ENCODE data around the gene CFAP161. TPM values are rescaled to one million over a fixed set of nuclear protein-coding genes. Genes with fewer than 3 reads are reported as not detected.

CFAP161 gene, protein sequence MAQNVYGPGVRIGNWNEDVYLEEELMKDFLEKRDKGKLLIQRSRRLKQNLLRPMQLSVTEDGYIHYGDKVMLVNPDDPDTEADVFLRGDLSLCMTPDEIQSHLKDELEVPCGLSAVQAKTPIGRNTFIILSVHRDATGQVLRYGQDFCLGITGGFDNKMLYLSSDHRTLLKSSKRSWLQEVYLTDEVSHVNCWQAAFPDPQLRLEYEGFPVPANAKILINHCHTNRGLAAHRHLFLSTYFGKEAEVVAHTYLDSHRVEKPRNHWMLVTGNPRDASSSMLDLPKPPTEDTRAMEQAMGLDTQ
- total RNA-seq: 0.11 TPM in 1 of 2 replicates, not detected in the other

DNA sequence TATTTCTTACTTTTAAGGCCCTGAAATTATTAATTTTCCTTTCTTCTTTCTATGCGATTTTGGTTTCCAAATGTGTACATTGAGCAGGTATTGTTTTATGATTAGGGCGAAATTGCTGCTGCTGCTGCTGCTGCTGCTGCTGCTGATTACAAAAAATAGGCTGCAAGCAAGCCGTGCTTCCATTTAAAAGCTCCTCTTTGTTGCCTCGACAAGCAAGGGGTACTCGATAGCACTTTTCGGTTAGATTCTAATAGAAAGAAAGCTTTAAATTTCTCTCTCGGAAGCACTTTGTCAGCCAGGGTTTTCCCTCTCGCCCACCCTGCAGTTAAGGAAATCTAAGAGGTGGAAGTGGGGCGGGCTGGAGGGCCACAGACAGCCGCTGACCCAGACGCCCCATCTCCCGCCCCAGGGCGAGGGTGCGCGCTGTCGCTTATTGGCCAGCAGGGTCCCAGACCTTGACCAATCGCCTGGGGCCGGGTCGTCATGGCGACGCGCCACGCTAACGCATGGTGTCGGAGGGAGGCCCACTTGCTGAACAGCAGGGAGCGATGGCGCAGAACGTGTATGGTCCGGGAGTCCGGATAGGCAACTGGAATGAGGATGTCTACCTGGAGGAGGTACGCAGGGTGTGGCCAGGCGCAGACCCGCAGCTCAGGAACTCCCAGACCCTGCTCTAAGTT, at the start of gene CFAP161:
Gene CFAP161 (plus strand): TSS at position 489 of the 680 bp plus-strand sequence. CDS start 60 bp downstream, at position 549.
- intact Hi-C loops (cut with micrococcal nuclease): no loop called here

DNA sequence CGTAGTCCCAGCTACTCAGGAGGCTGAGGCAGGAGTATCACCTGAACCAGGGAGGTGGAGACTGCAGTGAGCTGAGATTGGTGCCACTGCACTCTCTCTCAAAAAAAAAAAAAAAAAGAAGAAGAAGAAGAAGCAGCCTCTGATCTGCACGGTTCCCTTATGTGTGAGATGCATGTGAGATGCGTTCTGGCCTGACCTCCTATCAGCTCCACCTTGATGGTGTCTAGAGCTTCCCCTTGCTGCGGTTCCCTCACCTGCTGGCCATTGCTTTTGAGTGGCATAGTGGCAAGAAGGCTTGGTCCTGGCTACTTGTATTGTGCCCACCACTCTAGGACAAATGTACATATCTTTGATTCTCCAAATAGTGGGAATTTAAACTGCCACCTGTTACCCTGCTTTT, 49.4 kb upstream of the CFAP161 start:
- intact Hi-C loops (cut with micrococcal nuclease): no loop called here

- intact Hi-C loops (cut with micrococcal nuclease): no loop called here
Observed at GRCh38 chr15:81085213-81085612, 48.9 kb upstream of the CFAP161 start.

- intact Hi-C loops (cut with micrococcal nuclease): no loop called here
Observed at GRCh38 chr15:81085898-81086297, 48.2 kb upstream of the CFAP161 start.

DNA sequence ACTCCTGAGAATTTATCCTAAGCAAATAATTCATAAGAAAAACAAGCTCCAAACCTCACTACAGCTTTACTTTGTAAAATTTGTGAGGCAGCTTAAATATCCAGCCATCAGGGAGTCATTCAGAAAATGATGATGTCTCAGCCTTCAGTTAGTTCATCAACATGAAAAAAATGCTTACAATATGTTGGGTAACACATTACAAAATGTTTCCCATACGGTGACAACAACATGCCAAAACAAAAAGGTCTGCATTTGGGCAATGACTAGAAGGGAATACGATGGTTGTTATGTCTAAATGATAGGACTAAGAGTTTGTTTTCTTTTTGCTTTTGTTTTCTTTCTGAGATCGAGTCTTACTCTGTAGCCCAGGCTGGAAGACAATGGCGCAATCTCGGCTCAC, 47.0 kb upstream of the CFAP161 start:
- intact Hi-C loops (cut with micrococcal nuclease): no loop called here

- intact Hi-C loops (cut with micrococcal nuclease): no loop called here
Observed at GRCh38 chr15:81087694-81088093, 46.4 kb upstream of the CFAP161 start.

DNA sequence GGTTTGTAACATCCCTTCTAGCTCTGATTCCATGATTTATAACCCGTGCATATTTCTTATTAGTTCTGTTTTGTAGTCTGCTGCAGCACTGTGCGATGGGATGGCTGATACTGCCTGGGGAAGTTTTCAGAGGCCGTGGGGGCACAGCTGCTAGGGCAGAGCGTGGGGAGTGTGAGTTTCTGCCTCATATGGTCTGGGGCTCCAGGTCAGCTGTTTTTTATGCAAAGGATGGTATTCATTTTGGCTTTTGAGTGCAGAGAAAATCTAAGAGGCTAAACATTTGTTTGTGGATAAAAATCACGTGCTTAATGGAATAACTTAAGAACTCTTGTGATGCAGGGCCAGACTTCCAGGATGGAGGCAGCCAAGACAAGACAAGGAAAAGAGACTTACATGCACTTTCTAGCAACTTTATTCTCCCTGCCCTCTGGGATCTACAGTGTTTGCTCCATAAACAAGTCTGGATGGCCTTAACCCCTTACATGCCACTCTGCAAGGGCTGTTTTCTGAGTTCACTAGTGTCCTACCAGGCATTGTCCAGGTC, 45.5 kb upstream of the CFAP161 start:
- intact Hi-C loops (cut with micrococcal nuclease): no loop called here

DNA sequence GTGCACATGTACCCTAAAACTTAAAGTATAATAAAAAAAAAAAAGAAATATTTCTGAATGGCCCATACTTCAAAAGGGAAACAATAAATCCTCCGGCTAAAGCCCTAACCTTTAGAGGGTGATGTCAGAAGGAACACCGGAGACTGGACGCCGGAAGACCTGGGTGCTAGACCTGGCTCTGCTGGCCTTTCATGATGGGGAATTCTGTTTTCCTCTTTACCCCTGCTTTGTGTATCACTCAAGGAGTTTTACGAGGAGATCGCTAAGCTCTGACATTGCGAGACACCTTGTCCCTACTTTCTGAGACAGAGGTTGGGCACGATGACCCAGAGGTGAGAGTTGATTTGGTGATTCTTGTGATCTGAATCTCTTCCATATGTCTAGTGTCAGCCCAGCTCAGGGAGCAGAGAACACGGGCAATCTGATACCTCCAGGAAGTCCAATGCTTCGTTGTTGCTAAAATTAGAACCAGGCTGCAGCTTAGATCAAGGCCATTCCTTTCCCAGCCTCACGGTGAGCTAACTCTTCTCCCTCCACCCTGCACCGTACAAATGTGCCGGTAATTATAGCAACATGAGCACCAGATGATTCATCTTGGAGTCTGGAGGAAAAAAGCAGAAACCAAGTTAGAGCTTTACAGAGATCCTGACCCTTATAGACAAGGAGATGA, 42.0 kb upstream of the CFAP161 start:
- intact Hi-C loops (cut with micrococcal nuclease): no loop called here

- intact Hi-C loops (cut with micrococcal nuclease): no loop called here
Observed at GRCh38 chr15:81092559-81092902, 41.5 kb upstream of the CFAP161 start.

DNA sequence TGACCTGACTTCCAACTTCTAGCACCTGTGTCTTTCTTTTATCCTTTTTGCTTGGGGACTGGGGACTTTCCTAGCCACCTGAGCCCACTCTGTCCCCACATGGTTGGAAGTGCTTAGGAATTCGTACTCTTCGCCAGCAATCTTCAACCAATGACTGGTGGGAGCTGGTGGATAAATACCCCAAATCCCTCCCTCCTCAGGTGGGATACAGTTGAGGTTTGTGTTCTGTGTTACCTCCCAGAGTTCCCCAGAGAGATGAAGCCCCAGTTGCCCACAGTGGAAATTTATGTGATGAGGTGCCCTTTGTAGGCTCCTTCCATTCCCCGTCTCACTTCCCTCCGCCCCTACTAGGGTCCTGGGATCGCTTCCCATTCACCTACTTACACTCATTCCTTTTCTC, 40.1 kb upstream of the CFAP161 start:
- intact Hi-C loops (cut with micrococcal nuclease): no loop called here

GRCh38 chr15:81095690-81096365, 38.2 kb upstream of the CFAP161 start:
- intact Hi-C loops (cut with micrococcal nuclease): no loop called here

DNA sequence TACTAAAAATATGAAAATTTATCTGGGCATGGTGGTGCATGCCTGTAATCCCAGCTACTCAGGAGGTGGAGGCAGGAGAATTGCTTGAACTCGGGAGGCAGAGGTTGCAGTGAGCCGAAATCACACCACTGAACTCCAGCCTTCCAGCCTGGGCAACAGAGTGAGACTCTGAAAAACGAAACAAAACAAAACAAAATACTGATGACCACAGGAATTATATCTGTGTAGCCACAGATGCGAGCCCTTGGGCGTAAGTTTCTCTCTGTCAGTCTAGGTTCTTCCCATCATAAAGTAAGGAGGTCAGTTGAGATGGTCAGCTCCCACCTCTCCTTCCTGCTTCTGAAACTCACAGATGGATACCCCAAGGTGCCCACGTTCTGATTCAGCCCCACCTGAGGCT, 37.7 kb upstream of the CFAP161 start:
- intact Hi-C loops (cut with micrococcal nuclease): no loop called here

DNA sequence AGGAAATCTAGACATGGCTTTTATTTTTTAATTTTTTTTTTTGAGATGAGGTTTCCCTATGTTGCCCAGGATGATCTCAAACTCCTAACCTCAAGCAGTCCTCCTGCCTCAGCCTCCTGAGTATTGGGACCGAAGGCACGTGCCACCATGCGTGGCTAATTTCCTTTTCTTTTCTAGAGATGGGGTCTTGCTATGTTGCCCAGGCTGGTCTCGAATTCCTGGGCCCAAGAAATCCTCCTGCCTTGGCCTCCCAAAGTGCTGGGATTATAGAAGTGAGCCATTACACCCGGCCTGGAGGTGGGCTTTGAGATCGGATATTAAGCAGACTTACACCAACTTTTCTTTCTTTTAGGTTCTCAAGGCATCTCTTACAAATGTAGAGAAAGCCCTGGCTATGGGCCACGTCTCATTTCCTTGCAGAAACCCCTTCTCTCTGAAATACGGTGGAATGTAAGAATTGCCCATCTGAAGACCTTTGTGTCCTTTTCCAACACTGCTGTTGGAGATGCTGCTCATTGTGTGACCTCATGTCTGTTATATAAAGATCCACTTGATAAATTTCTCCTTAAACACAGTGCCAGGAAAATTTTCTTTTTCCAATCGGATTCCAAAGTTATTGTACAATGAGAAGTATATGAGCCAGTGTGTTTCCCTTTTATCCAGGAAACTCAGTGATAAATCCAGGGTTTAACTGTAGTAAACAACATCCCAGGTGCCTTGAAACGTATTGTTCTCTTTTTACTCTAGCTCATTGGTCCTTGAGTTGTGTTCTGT, 36.8 kb upstream of the CFAP161 start:
- intact Hi-C loops (cut with micrococcal nuclease): no loop called here

DNA sequence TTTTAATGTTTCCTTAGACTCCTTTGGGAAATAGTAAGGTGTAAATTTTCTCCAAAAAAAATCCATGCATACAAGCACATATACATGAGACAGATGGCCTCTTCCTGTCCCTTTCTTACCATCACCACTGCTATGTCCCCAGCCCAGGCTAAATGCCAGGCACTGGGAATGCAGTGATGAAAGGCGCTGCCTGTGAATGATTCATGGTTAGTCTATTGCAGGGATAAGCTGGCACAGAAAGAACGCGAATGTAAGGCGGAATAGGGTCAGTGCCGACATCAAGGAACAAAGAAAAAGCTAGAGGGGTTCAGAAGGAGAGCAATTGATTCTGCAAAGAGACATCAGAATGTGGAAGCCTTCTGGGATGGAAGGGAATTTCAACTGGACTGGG, 36.2 kb upstream of the CFAP161 start:
- intact Hi-C loops (cut with micrococcal nuclease): no loop called here

DNA sequence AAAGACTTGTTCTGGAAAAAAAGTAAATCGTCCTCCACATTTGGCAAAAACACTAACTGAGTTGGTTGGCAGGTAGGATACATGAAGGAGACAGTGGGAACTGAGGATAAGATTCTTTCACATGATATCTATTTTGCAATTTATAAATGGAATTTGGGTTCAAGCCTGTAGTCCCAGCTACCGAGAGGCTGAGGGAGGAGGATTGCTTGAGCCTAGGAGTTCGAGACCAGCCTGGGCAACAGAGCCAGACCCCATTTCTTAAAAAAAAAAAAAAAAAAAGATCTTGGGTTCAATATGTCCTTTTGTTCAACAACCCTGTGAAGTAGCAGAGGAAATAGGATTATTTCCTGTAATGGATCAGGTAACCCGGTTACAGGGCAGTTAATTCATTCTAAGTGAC, 35.7 kb upstream of the CFAP161 start:
- intact Hi-C loops (cut with micrococcal nuclease): no loop called here

GRCh38 chr15:81098861-81099651, 35.0 kb upstream of the CFAP161 start:
- intact Hi-C loops (cut with micrococcal nuclease): no loop called here

- intact Hi-C loops (cut with micrococcal nuclease): loop anchor here (10.0 kb wide), 1 partner anchor 303 kb away; no protein-coding TSS in a partner anchor
Observed at GRCh38 chr15:81101894-81102815, 31.9 kb upstream of the CFAP161 start.

DNA sequence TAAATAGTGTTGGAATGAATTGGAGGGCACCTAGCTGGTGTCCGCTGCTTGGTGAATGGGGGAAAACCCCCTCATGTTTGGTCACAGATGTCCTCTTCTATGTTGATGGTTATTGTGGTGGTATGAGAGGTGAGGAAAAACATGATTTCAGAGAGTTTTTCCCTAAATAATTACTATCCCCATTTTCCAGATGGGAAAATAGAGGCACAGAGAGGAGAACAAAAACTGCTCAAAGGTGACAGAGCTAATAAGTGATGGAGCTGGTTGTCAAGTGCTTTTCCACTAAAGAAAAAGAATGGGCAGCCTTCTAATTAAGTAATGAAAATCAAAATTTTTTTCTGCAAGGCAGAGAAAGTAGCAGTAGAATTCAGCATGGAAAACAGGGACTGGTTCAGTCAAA, 30.2 kb upstream of the CFAP161 start:
- intact Hi-C loops (cut with micrococcal nuclease): loop anchor here (10.0 kb wide), 1 partner anchor 301 kb away; no protein-coding TSS in a partner anchor

DNA sequence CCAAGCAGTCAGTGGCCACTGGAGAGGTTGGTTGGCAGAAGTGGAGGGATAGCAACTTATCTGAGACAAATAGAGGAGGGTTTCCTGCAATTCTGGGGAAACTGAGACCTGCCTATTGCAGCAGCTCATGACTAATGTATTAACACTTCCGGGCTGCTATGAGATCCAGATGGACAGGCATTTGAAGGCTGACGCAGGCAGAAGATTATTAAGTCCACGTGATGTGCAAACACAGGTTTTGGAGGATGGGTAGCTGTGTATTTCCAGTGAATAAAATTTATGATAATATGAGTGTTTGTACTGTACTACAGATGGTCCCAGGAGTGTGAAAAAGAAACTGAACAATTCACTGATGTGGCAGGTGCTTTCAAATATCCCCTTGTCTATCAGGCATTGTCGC, 28.5 kb upstream of the CFAP161 start:
- intact Hi-C loops (cut with micrococcal nuclease): loop anchor here (5.0 to 10.0 kb wide), 2 partner anchors 128 to 299 kb away; no protein-coding TSS in a partner anchor

All from T-helper 2 cell treated with Interferon-gamma antibody and Interleukin-4, amounts not matched to agents 100 ng/mL and 5 ng/mL, for 36 hours (primary cell).